Measurements from ENCODE around the gene BCAS2.

DNA sequence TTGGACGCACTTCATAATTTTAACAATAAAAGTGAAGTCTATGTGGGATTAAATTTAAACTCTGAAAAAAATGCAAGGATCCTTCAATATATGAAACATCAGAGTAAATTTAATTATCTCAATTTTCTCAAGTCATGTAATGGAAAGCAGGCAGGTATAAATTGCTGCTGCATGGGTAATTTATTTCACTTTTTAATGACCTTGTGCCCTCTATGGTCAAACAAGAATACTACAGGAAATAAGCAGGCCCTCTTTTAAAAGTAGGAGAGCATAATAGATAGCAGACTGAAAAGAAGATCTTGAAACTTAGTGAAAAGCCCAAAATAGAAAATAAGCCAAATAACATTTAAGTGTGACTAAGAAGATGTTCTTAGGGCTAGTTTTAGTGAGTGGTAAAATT is 22.9 kb downstream of the BCAS2 start:
- TF ChIP-seq CTCF (IDR thresholded peaks at IDR 0.05; ENCODE audit: low read depth, low read length): no peak
- TF ChIP-seq, protein P1, sequence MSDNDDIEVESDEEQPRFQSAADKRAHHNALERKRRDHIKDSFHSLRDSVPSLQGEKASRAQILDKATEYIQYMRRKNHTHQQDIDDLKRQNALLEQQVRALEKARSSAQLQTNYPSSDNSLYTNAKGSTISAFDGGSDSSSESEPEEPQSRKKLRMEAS (IDR thresholded peaks at IDR 0.05; ENCODE audit: low read depth, low read length): no peak

Data from NB4 (cell line).